SK-N-MC (cell line): ENCODE measurements around the gene B4GALT6.

ENCODE experiments used
- EZH2 ChIP-seq: fragments of 200-600 bp; sonication (generic); IDR thresholded peaks from one replicate; pipeline ENCODE4 v1.6.1; 2017; ENCODE audit warnings: antibody characterized with exemption
- FOXP2 ChIP-seq: optimal IDR thresholded peaks from 2 replicates; pipeline ENCODE3; 2011; ENCODE audit warnings: mild to moderate bottlenecking, moderate library complexity; ENCODE audit not compliant: insufficient read depth; ENCODE audit errors: extremely low read length, control extremely low read depth
- POLR2AphosphoS5 ChIP-seq: IDR thresholded peaks from 2 replicates; pipeline ENCODE4 v1.6.1; 2012; ENCODE audit warnings: mild to moderate bottlenecking, low read depth, low read length, borderline replicate concordance

GRCh38 chr18:31591113-31591512 is 93.3 kb downstream of the B4GALT6 start:
- TF ChIP-seq POLR2AphosphoS5 (no peak), FOXP2 (no peak), EZH2 (no peak)
